GM23248 (cell line): Measurements from ENCODE around the gene FAM222B. TPM values are rescaled to one million over a fixed set of nuclear protein-coding genes. Genes with fewer than 3 reads are reported as not detected.
"Not testable (repeated sequence)": the region's sequence is repeated elsewhere in the genome, so short reads cannot be mapped to it uniquely, and the experiment has no call there.

Experiments
- DNase-seq: peaks from one replicate; pipeline ENCODE4 v3.0.0-alpha.2; 2015
- H2AFZ ChIP-seq: fragments of 200-600 bp; sonication (generic); 2 replicates; pipeline ENCODE4 v1.6.1; 2016; ENCODE audit warnings: antibody characterized with exemption
- H3F3A ChIP-seq: fragments of 200-600 bp; sonication (generic); 2 replicates; pipeline ENCODE4 v1.6.1; 2016; ENCODE audit warnings: mild to moderate bottlenecking, antibody characterized with exemption, mixed run types; ENCODE audit not compliant: insufficient read depth
- H3K27ac ChIP-seq: fragments of 200-600 bp; sonication (generic); 2 replicates; pipeline ENCODE4 v1.5.1; 2016; ENCODE audit warnings: mild to moderate bottlenecking
- H3K27me3 ChIP-seq: fragments of 200-600 bp; sonication (generic); replicated peaks from 2 replicates; pipeline ENCODE4 v1.6.1; 2016; ENCODE audit warnings: mild to moderate bottlenecking; ENCODE audit not compliant: insufficient read depth
- H3K36me3 ChIP-seq: fragments of 200-600 bp; sonication (generic); 2 replicates; pipeline ENCODE4 v1.6.1; 2016; ENCODE audit warnings: low read depth, mild to moderate bottlenecking
- H3K4me1 ChIP-seq: fragments of 200-600 bp; sonication (generic); 2 replicates; pipeline ENCODE4 v1.6.1; 2016; ENCODE audit warnings: mild to moderate bottlenecking; ENCODE audit not compliant: insufficient read depth
- H3K4me2 ChIP-seq: fragments of 200-600 bp; sonication (generic); one replicate; pipeline ENCODE4 v1.6.1; 2016; ENCODE audit warnings: mild to moderate bottlenecking; ENCODE audit not compliant: unreplicated experiment
- H3K4me3 ChIP-seq: fragments of 200-600 bp; sonication (generic); 2 replicates; pipeline ENCODE4 v1.5.1; 2016; ENCODE audit warnings: mild to moderate bottlenecking
- H3K79me2 ChIP-seq: fragments of 200-600 bp; sonication (generic); 2 replicates; pipeline ENCODE4 v1.6.1; 2016; ENCODE audit warnings: mild to moderate bottlenecking; ENCODE audit not compliant: insufficient read depth
- H3K9ac ChIP-seq: fragments of 200-600 bp; sonication (generic); 2 replicates; pipeline ENCODE4 v1.6.1; 2016; ENCODE audit warnings: mild to moderate bottlenecking
- H3K9me2 ChIP-seq: fragments of 200-600 bp; sonication (generic); 2 replicates; pipeline ENCODE4 v1.6.1; 2016; ENCODE audit warnings: mixed run types, mild to moderate bottlenecking, moderate library complexity; ENCODE audit not compliant: insufficient read depth
- H3K9me3 ChIP-seq: fragments of 200-600 bp; sonication (generic); one replicate; pipeline ENCODE4 v1.6.1; 2017; ENCODE audit warnings: low read depth
- H4K20me1 ChIP-seq: fragments of 200-600 bp; sonication (generic); 2 replicates; pipeline ENCODE4 v1.6.0; 2016; ENCODE audit not compliant: insufficient read depth
- EZH2 ChIP-seq: fragments of 200-600 bp; sonication (generic); IDR thresholded peaks from 2 replicates; pipeline ENCODE4 v1.6.1; 2018; ENCODE audit warnings: antibody characterized with exemption, mild to moderate bottlenecking; ENCODE audit not compliant: insufficient read depth, poor library complexity, severe bottlenecking
- EZH2phosphoT487 ChIP-seq: fragments of 200-600 bp; sonication (generic); IDR thresholded peaks from 2 replicates; pipeline ENCODE4 v1.6.1; 2018; ENCODE audit warnings: antibody characterized with exemption, moderate library complexity, mild to moderate bottlenecking, low read depth; ENCODE audit not compliant: insufficient read depth
- WGBS, 2 experiments: methylation state at CpG; one replicate each; pipeline ENCODE4 v1.1.6; 2015 to 2017; ENCODE audit warnings: low lambda C conversion rate in 2 of 2, low coverage in 1 of 2; ENCODE audit errors: missing lambda C conversion rate in 2 of 2; 5-methylcytosine and 5-hydroxymethylcytosine counted together
- in situ Hi-C: fragments of 300-500 bp; cut with MboI; formaldehyde crosslinking; loops from 2 replicates; pipeline ENCODE4 v1.15.0; 2020
- polyA plus RNA-seq: library from polyadenylated mRNA; unstranded; fragments of >200 nt; fragmentation: Nextera tagmentation; extraction: Ambion mirVana; gene quantifications from 2 replicates; pipeline ENCODE4 v1.2.1, GENCODE V29; 2016
- total RNA-seq: library from RNA; depleted of rRNA; stranded (reverse); fragments of >200 nt; shearing (Covaris generic); gene quantifications from 2 replicates; pipeline ENCODE4 v1.2.3, GENCODE V29; 2014

FAM222B gene
- total and polyA plus RNA-seq, 2 experiments from 2014 or later = 7.6 to 11.1 TPM

GRCh38 chr17:28879886-28880571 lies 37.4 kb upstream of the FAM222B start:
- Histone ChIP-seq H3K4me2 (no peak overlapping the region), H3K9me3 (no peaks in the 10 kb centered on the region), H2AFZ (no peak overlapping the region), H3K36me3 (no peaks in the 10 kb centered on the region; the same call in 1 of the 2 replicates), H3F3A (peaks cover 5% of the 10 kb centered on the region; the same call in 1 of the 2 replicates), H3K27me3 (no peaks in the 10 kb centered on the region), H3K4me1 (no peaks in the 10 kb centered on the region; the same call in 1 of the 2 replicates), H3K9me2 (no peaks in the 10 kb centered on the region), H3K9ac (no peak overlapping the region), H3K4me3 (no peak overlapping the region), H3K79me2 (no peaks in the 10 kb centered on the region), H3K27ac (no peak overlapping the region), H4K20me1 (no peaks in the 10 kb centered on the region)
- TF ChIP-seq EZH2 (no peak), EZH2phosphoT487 (no peak)
- in situ Hi-C loops = no loop called here
- 78 to 86% methylated on average over 9 of the region's 9 CpGs for WGBS, 2 experiments
- DNase-seq = no peak

- H3K27ac ChIP-seq = no peak overlapping the region
- no peaks in the 10 kb centered on the region for H3K9me3 ChIP-seq
- no peaks in the 10 kb centered on the region for H3K27me3 ChIP-seq
- H3K79me2 ChIP-seq = no peaks in the 10 kb centered on the region
- no peaks in the 10 kb centered on the region for H4K20me1 ChIP-seq
- H3K4me3 ChIP-seq = no peak overlapping the region
- no peaks in the 10 kb centered on the region; the same call in 1 of the 2 replicates for H3K4me1 ChIP-seq
- no peak for TF ChIP-seq EZH2
- no peaks in the 10 kb centered on the region; the same call in 1 of the 2 replicates for H3K36me3 ChIP-seq
- H3K9me2 ChIP-seq = no peaks in the 10 kb centered on the region
- in situ Hi-C loops = no loop called here
- H3K9ac ChIP-seq = no peak overlapping the region
- no peak overlapping the region for H3K4me2 ChIP-seq
- DNase-seq = peak; percentile 42
- no peak overlapping the region for H2AFZ ChIP-seq
- WGBS, 2 experiments = 84 to 85% methylated on average over 4 of the region's 4 CpGs
- peaks cover 5% of the 10 kb centered on the region; the same call in 1 of the 2 replicates for H3F3A ChIP-seq
These were observed 36.4 kb upstream of the FAM222B start for GRCh38 chr17:28878981-28879380.

- Histone ChIP-seq H3K9ac (no peak overlapping the region), H3K9me2 (no peaks in the 10 kb centered on the region), H2AFZ (no peak overlapping the region), H3K4me1 (no peaks in the 10 kb centered on the region; the same call in 1 of the 2 replicates), H4K20me1 (no peaks in the 10 kb centered on the region), H3K4me3 (no peak overlapping the region), H3K9me3 (no peaks in the 10 kb centered on the region), H3K79me2 (no peaks in the 10 kb centered on the region), H3K27me3 (no peaks in the 10 kb centered on the region), H3K4me2 (no peak overlapping the region), H3K27ac (no peak overlapping the region), H3K36me3 (no peaks in the 10 kb centered on the region; the same call in 1 of the 2 replicates), H3F3A (peaks cover 5% of the 10 kb centered on the region; the same call in 1 of the 2 replicates)
- no peak for DNase-seq
- 67 to 81% methylated on average over 2 of the region's 2 CpGs for WGBS, 2 experiments
- in situ Hi-C loops = no loop called here
- no peak for TF ChIP-seq EZH2
- TF ChIP-seq EZH2phosphoT487 = no peak
These were observed 35.7 kb upstream of the FAM222B start for GRCh38 chr17:28878158-28878910.

- H3K79me2 ChIP-seq, H3K4me1 ChIP-seq, H3K27me3 ChIP-seq, H2AFZ ChIP-seq, H4K20me1 ChIP-seq, H3F3A ChIP-seq, H3K27ac ChIP-seq, H3K4me3 ChIP-seq, H3K4me2 ChIP-seq, H3K9me3 ChIP-seq, DNase-seq, H3K9me2 ChIP-seq, in situ Hi-C loops, H3K9ac ChIP-seq, H3K36me3 ChIP-seq: not testable (repeated sequence)
- WGBS, 2 experiments = 92 to 96% methylated on average over 6 of the region's 6 CpGs
These were observed 34.6 kb upstream of the FAM222B start for GRCh38 chr17:28877150-28877711.
